Vagina (tissue), 2 donors: ENCODE results near the gene SELENBP1. TPM values are rescaled to one million over a fixed set of nuclear protein-coding genes. Genes with fewer than 3 reads are reported as not detected.

ENCODE experiments used
- DNase-seq, 2 donors: peaks; one replicate each; pipeline ENCODE4 v3.0.0-alpha.2; 2017; ENCODE audit errors: extremely low spot score in 2 of 2
- H3K27ac ChIP-seq: fragments of 200-600 bp; sonication (generic); one replicate; pipeline ENCODE4 v1.5.1; 2019
- H3K27me3 ChIP-seq: fragments of 200-600 bp; sonication (generic); one replicate; pipeline ENCODE4 v1.5.1; 2019
- H3K36me3 ChIP-seq, 2 donors: fragments of 200-600 bp; sonication (generic); one replicate each; pipeline ENCODE4 v1.5.1; 2017 to 2019
- H3K4me1 ChIP-seq: fragments of 200-600 bp; sonication (generic); one replicate; pipeline ENCODE4 v1.5.1; 2019
- H3K4me3 ChIP-seq, 2 donors: fragments of 200-600 bp; sonication (generic); 1 replicate in 1 of 2; 2 replicates in 1 of 2; pipeline ENCODE4 v1.5.1; 2016 to 2019
- H3K9me3 ChIP-seq: fragments of 200-600 bp; sonication (generic); one replicate; pipeline ENCODE4 v1.5.1; 2019
- CTCF ChIP-seq, 3 experiments: fragments of 450-650 bp in 2 of 3; fragments of 200-600 bp in 1 of 3; sonication (generic) in 1 of 3; IDR thresholded peaks; one replicate each; pipeline ENCODE4 v1.5.1; 2017 to 2019; ENCODE audit warnings: antibody characterized with exemption in 3 of 3, mild to moderate bottlenecking in 2 of 3, moderate library complexity in 2 of 3
- POLR2A ChIP-seq, 2 donors: fragments of 450-650 bp; IDR thresholded peaks; one replicate each; pipeline ENCODE4 v1.6.1; 2017; ENCODE audit warnings: antibody characterized with exemption in 2 of 2, mild to moderate bottlenecking in 2 of 2, moderate library complexity in 2 of 2
- POLR2AphosphoS5 ChIP-seq, 2 donors: sonication (generic); formaldehyde crosslinking; IDR thresholded peaks; one replicate each; pipeline ENCODE4 v1.9.0; 2017; ENCODE audit warnings: antibody characterized with exemption in 2 of 2, mild to moderate bottlenecking in 2 of 2, low read depth in 1 of 2; ENCODE audit not compliant: insufficient read depth in 1 of 2
- intact Hi-C: fragments of 100-400 bp; cut with DNase I; formaldehyde crosslinking; loops from one replicate; pipeline ENCODE4 v1.15.1; 2023
- total RNA-seq: library from RNA; depleted of rRNA; stranded (reverse); fragments of >200 nt; gene quantifications from one replicate; pipeline ENCODE4 v1.2.3, GENCODE V29; 2016

Gene SELENBP1
- total RNA-seq, 1 donor from 2014 or later = 30.9 TPM

DNA sequence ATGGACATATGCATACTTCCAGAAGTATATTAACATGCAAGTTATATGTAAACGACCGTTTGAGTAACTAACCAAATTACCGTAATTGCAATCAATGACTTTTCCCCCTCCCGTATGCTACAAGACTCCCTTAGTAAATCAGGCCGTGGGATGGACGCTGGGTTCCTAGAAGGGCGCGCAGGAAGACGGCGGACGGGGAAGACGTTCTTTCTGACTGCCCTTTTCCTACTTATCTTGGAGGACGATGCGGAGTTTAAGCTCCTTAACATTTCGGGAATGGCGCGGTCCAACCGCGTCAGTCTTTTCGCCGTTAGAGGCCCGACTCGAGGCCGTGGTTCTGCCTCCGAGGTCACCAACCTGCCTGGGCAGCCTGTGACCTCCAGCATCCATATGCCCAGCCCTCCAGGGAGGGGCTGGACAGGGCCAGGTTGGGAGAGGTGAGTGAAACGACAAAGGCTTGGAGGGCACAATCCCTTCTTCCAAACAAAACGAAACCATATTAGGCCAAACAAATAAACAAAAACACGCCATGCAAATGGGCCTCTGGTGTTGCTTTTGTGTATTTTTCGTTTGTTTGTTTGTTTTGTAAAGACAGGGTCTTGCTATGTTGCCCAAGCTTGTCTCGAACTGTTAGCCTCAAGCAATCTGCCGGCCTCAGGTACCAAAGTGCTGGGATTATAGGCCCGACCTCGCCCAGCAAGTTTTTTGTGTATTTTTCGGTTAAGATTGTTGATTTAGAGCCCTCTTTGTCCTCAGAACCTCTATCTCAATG lies 44.4 kb downstream of the SELENBP1 start:
- H3K4me1 ChIP-seq = peaks cover 40% of the 10 kb centered on the region
- TF ChIP-seq CTCF (IDR thresholded peaks at IDR 0.05) (no peak), POLR2AphosphoS5 (IDR thresholded peaks at IDR 0.05; ENCODE audit: insufficient read depth in 1 of 2, low read depth in 1 of 2) (peak in 1 of 2 donors; percentile 2)
- peak overlapping the region; percentile 62 to 86 for H3K4me3 ChIP-seq
- H3K27ac ChIP-seq = peak overlapping the region; percentile 92
- no peak for DNase-seq
- intact Hi-C loops = loop anchor here (1.0 kb wide), 1 partner anchor 46 kb away; the partner anchor contains the start of gene ZNF687
- no peaks in the 10 kb centered on the region for H3K27me3 ChIP-seq
- H3K9me3 ChIP-seq = no peaks in the 10 kb centered on the region
- H3K36me3 ChIP-seq = peaks cover 0 to 18% of the 10 kb centered on the region in 2 donors

DNA sequence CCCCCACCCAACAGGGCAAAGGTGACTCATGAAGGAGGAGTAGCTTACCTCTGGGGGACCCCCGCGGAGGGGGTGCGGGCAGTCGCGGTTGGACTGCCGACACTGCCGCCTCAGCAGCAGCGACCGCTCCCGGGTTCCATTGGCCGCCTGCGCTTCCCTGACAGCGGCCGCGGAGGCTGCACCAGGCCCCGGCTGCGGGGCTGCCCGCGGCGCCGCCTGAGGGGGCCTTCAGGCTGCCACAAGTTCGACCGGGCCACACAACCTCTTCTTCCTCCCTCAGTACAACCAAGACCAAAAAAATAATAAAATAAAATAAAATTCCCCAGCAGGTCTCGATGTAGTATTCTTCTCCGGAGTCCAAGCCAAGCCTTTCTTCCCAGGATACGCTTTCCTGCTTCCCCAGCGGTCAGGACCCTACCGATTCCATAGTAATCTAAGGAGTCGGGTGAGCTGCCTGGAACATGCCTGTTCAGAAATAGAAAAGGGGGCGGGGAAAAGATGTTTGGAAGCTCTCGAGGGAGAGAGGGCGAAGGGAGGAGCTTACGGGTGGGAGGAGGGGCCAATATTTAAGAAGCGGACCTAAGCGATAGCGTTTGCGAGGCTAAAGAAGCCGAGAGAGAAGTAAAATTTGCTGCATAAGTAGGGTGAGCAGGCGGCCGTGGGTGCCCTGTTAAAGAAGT lies 45.1 kb downstream of the SELENBP1 start, which contains the start of gene PI4KB:
Gene PI4KB, minus strand, starts transcription at position 194 of the 680 bp plus-strand sequence. CDS start 10,935 bp downstream, outside the sequence.
- Histone ChIP-seq H3K4me1 (peaks cover 45% of the 10 kb centered on the region), H3K36me3 (peaks cover 0 to 25% of the 10 kb centered on the region in 2 donors), H3K9me3 (no peaks in the 10 kb centered on the region), H3K27ac (peak within 1 kb of the TSS; percentile 92), H3K4me3 (peak within 1 kb of the TSS; percentile 62 to 86), H3K27me3 (no peaks in the 10 kb centered on the region)
- DNase-seq = peak in 1 of 2 donors; percentile 98
- intact Hi-C loops = loop anchor here (1.0 kb wide), 1 partner anchor 45 kb away; the partner anchor contains the start of gene ZNF687
- TF ChIP-seq POLR2AphosphoS5 (IDR thresholded peaks at IDR 0.05; ENCODE audit: insufficient read depth in 1 of 2, low read depth in 1 of 2) (peak; percentile 73 to 97), POLR2A (IDR thresholded peaks at IDR 0.05) (no peak), CTCF (IDR thresholded peaks at IDR 0.05) (no peak)

GRCh38 chr1:151326619-151327222 lies 45.8 kb downstream of the SELENBP1 start:
- peak overlapping the region; percentile 92 for H3K27ac ChIP-seq
- H3K9me3 ChIP-seq = no peaks in the 10 kb centered on the region
- peak overlapping the region; percentile 62 to 86 for H3K4me3 ChIP-seq
- DNase-seq = no peak
- peaks cover 0 to 31% of the 10 kb centered on the region in 2 donors for H3K36me3 ChIP-seq
- intact Hi-C loops = loop anchor here (1.0 kb wide), 1 partner anchor 44 kb away; the partner anchor contains the start of gene ZNF687
- no peak for TF ChIP-seq POLR2AphosphoS5 (IDR thresholded peaks at IDR 0.05; ENCODE audit: insufficient read depth in 1 of 2, low read depth in 1 of 2)
- no peak for TF ChIP-seq POLR2A (IDR thresholded peaks at IDR 0.05)
- TF ChIP-seq CTCF (IDR thresholded peaks at IDR 0.05) = no peak
- no peaks in the 10 kb centered on the region for H3K27me3 ChIP-seq
- H3K4me1 ChIP-seq = peaks cover 50% of the 10 kb centered on the region

DNA sequence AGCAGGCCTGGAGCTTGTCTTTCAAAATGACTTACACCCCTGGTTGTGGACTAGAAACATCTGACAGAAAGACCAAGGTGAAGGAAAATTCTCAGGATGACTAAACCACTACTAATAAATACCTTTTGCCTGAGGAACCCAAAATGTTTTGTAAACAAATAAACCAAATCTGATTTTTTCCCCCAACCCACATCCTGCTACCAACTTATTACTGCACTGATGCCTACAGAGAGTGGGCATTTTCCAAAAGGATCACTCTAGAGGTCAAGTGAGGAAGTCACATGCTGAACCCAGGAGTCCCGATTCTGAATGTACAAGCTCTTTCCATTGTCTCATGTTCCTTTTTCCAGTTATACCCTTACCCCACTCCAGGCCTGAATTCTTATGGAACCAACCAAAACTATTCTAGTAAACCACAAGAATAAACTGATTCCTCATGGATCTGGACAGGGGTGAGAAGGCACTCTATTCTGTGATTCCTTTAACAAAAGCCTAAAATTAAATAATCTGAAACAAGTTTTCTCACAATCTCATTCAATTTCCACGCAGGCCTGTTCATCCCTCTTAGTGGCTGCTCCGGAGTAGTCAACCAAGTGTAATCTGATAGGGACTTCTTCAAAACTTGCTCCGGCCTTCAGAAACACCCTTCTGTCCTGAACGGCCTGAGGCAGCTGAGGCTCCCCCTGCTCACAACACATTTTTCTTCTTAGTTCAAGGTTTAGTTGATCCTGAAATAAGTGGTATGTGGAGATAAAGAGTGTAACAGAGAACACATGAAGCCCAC lies 46.7 kb downstream of the SELENBP1 start:
- intact Hi-C loops = no loop called here
- Histone ChIP-seq H3K4me3 (peak overlapping the region; percentile 62 to 86), H3K4me1 (peaks cover 58% of the 10 kb centered on the region)

More for the DNA sequence above, 46.7 kb downstream of the SELENBP1 start:
- Histone ChIP-seq H3K36me3 (peaks cover 0 to 34% of the 10 kb centered on the region in 2 donors), H3K27me3 (no peaks in the 10 kb centered on the region), H3K27ac (peak overlapping the region; percentile 92), H3K9me3 (no peaks in the 10 kb centered on the region)
- no peak for TF ChIP-seq CTCF (IDR thresholded peaks at IDR 0.05)
- TF ChIP-seq POLR2AphosphoS5 (IDR thresholded peaks at IDR 0.05; ENCODE audit: insufficient read depth in 1 of 2, low read depth in 1 of 2) = no peak
- no peak for TF ChIP-seq POLR2A (IDR thresholded peaks at IDR 0.05)
- DNase-seq = no peak
